Nucleus accumbens (tissue), 56 donors: Measurements from ENCODE around the gene FAM177B.

ENCODE experiments used
- DNase-seq, 56 donors: peaks; one replicate each; lab custom pipeline; 2025; lab: John Stamatoyannopoulos, UW

FAM177B gene

GRCh38 chr1:222784916-222785315, 47.9 kb downstream of the FAM177B start:
- DNase-seq, result no peak

DNA sequence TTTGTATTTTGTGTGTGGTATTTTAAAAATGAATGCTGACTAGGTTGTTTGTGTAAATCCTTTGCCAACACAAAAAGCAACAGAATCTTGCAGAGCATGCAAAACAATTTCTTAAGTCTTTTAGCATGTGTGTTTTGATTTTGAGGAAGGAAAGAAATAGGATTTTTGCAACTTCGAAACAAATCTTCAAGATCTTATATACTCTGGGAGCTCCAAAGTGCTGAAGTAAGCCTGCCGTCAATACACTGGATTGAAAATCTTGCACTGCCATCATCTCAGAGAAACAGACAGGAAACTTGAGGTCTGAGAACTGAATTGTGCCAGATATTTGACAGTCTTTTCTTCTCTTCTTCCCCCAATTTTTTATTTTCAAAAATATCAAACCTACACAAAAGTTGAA, 48.5 kb downstream of the FAM177B start:
- DNase-seq, result no peak

DNA sequence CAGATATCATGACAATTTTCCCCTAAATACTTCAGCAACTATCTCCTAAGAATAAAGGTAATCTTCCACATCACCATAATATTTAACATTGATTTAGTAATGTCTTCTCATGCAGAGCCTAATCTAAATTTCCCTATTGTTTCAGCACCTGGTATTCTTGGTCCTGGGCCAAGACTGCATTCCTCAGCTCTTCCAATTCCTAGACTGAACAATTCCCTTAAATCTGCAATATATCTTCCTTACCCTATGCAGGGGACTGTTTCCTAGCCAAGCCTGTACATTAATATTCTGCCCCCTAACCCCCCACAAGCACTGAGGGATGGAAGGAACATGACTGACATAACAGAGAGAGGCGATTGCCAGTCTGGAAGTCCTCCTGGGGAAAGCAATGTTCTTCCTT, 49.1 kb downstream of the FAM177B start:
- DNase-seq, result no peak

GRCh38 chr1:222787729-222788128, 50.7 kb downstream of the FAM177B start:
- no peak for DNase-seq

GRCh38 chr1:222788402-222789156, 51.6 kb downstream of the FAM177B start:
- DNase-seq, result no peak

- DNase-seq, result no peak
These were observed 53.1 kb downstream of the FAM177B start for GRCh38 chr1:222790115-222790514.

DNA sequence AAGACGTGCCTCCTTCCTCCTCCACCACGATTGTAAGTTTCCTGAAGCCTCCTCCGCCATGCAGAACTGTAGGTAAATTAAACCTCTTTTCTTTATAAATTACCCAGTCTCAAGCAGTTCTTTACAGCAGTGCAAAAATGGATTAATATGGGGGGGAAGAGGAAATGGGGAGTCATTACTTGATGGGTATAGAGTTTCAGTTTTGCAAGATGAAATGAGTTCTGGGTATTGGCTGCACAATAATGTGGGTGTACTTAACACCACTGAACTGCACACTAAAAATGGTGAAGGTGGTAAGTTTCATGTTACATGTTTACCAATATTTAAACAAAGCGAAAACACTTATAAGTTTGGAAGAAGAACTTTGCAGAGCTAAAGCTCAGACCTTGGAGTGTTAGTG, 53.5 kb downstream of the FAM177B start:
- DNase-seq, result no peak

DNA sequence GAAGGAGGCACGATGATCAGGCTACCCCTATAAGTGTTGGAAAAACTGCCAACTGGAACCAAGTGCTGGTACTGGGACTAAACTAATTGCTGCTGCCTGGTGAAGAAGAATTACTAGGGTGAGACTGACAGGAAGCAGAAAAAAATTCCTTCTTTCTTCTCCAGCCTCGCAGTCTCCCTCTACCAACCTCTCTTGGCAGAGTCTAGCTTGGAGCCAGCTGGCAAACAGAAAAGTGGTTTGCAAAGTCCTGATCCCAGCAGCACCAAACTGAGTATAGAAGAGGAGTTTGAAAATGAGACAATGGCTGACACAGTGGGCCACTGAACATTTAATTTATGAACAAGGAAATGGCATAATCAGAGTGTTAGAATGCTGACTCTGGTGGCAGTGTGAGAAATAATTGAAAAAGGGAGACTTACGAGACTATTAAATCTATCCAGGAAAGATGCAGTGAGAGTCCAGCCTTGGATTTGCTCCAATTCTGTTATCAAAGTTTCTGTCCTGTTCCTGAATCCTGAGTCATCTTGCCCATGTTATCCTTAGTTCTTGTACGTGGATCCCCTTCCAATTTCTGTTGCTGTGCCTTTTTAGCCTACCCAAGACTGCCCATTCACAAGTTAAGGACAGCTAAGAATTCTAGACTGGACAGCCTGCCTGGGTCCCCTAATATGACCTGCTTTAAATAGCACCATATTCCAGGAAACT, 54.2 kb downstream of the FAM177B start:
- no peak for DNase-seq

DNA sequence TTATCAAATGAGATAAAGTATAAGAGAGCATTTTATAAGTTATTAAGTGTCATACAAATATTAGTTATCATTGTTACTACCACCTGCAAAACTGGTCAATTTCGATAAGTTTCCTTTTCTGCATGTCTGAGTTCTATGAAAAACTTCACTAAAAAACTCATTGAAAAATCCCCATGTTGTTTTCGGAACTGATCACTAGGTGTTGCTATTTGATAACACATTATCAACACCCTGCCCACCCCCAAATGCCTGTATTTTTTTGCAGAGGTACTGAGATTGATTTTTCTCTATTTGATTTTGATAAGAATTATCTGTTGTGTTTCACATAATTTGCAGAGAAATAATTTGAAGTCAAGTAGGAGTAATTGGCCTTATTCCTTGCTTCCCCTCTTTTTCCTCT, 55.7 kb downstream of the FAM177B start:
- DNase-seq, result peak in 1 of 56 donors; percentile 5

DNA sequence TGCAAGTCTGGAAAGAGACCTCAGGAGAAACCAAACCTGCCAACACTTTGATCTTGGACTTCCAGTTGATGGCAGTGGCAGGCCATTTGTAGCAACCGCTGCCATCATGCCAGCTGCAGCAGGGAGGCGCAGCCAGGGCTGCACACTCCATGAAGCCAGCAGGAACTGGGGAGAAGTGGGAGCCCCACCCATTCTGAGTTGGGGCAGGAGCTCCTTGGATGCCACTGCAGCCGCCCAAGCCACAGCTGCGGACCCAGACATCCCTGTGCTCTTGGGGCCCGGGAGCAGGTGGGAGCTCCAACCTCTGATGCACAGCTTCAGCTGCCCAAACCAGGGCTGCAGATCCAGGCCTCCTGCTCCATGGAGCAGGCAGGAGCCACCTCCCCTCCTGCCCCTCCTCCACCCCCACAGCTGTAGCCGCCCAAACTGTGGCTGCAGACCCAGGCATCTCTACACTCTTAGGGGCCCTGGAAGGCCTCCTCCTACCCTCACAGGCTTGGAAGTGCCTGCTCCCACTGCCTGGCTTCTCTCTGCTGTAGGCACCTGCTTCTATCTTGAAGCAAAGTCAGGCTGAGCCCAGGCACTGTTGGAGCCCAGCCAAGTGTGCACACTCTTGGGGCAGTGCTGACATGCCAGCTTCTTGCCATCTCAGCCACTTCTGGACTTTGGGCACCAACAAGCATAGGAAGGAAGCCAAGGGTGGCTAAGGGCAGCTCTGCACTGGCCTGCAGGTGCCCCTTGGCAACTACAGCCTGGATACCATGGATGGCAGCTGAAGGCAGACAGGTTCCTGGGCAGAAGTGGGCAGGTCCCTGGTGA, 57.9 kb downstream of the FAM177B start:
- DNase-seq, result no peak

DNA sequence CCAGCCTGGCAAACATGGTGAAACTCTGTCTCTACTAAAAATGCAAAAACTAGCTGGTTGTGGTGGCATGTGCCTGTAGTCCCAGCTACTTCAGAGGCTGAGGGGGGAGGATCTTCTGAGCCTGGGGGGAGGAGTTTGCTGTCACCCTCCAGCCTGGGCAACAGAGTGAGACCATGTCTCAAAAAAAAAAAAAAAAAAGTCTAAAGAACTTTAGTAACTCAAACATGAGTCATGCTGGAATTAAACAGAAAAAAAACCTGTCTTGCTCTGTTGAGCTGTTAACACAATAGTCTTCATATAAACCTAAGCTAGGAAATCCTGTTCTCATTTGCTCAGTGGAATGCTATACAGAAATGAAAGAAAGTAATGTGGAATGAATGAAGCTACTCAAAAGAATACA, 61.1 kb downstream of the FAM177B start:
- no peak for DNase-seq

DNA sequence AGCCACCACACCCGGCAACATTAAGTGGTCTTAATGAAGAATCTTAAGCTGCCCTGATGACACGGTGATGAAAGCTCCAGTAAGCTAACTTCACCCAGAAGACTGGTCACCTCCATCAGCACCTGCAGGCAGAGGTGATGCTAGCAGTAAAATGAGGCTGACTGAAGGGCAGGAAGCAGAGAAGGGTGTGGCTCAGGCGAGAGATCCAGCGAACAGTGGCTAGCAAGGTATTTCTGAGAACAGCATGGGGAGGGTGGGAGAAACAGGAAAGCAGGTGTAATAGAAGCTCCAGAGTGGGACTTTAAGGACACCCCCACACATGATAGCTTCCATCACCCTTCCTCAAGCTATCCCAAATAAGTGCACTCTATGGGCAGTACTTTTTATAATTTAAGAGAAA, 62.0 kb downstream of the FAM177B start:
- DNase-seq, result no peak
